ENCODE results near the gene NXPE3.

The NXPE3 gene

DNA sequence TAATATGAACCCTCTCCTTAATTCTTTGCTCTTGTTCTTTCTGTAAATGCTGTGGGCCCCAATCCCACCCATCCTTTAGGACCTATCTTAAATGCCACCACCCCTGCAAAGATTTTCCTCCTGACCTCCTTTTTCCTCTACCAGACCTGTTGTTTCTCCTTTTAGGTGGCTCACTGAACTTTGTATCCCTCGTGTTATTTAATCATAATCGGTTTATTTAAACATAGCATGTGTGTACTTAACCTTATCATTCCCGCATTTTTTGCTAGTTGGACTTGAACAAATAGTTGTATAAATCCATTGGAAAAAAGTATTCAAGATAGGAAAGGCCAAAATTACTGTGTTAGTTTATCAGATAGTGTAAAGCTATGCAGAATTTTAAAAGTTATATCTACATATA lies 69.3 kb downstream of the NXPE3 start:
- no peak overlapping the region for H3K4me3 ChIP-seq (ENCODE audit: low read length)
- no peak for DNase-seq (ENCODE audit: low read depth, low spot score)

DNA sequence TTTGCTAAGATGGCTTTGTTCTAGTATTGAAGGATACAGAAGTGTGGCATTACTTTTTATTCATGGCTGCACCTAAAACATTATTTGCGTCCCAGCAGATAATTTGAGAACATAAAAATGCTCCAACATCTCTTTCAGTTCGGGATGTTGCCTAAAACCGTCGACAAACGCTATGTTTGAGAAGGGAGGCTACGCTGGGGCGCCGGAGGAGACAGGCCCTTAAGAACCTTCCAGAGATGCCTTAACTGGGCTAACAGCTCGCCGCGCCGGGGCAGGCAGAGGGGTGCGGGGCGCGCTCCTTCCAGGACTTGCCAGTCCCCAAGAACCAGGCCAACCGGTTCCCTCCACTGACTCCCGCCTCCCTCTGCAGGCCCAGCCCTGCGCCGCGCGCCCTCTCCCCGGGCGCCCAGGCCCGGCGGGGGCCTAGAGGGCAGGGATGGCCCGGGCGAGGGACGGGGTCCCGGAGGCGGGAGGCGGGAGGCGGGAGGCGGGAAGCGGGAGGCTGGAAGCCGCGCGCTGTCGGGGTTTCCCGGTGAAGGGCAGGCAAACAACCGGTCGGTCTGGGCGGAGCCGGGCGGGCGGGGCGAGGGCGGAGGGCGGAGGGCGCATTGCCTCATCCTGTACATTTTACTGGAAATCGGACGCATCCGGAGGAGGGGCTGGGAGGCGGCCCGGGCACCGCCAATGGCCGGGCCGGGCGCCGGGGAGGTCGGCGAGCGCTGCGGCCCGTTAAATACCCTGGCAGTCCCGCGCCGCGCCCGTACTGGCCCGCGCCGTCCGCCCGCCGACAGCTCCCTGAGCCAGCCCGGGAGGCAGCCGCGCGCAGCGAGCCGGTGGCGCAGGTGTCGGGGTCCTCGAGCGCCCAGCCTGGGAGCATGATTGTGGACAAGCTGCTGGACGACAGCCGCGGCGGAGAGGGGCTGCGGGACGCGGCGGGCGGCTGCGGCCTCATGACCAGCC lies 70.0 kb downstream of the NXPE3 start, which contains the start of gene NFKBIZ:
Gene NFKBIZ (plus strand): TSS at position 761 of the 960 bp plus-strand sequence. CDS start 115 bp downstream, at position 876.
- DNase-seq (ENCODE audit: low read depth, low spot score) = no peak
- peak within 1 kb of the TSS; percentile 32 for H3K4me3 ChIP-seq (ENCODE audit: low read length)

DNA sequence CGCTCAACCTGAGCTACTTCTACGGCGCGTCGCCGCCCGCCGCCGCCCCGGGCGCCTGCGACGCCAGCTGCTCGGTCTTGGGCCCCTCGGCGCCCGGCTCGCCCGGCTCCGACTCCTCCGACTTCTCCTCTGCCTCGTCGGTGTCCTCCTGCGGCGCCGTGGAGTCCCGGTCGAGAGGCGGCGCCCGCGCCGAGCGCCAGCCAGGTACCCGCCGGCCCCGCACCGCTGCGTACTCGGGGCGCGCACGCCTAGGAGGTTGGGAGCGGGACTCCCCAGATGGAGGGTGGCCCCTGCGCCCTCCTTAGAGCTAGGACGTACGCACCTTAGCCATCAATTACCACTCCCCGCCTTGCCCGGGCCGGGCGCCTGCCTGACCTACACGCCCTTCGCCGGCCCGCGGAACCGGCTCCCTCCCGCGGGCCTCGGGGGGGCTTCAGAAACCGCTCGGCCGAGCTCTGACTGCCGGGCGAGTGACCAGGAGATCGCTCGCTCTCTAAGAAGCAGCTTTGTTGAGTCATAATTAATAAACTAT lies 70.8 kb downstream of the NXPE3 start:
- peak overlapping the region; percentile 32 for H3K4me3 ChIP-seq (ENCODE audit: low read length)
- DNase-seq (ENCODE audit: low read depth, low spot score) = no peak

DNA sequence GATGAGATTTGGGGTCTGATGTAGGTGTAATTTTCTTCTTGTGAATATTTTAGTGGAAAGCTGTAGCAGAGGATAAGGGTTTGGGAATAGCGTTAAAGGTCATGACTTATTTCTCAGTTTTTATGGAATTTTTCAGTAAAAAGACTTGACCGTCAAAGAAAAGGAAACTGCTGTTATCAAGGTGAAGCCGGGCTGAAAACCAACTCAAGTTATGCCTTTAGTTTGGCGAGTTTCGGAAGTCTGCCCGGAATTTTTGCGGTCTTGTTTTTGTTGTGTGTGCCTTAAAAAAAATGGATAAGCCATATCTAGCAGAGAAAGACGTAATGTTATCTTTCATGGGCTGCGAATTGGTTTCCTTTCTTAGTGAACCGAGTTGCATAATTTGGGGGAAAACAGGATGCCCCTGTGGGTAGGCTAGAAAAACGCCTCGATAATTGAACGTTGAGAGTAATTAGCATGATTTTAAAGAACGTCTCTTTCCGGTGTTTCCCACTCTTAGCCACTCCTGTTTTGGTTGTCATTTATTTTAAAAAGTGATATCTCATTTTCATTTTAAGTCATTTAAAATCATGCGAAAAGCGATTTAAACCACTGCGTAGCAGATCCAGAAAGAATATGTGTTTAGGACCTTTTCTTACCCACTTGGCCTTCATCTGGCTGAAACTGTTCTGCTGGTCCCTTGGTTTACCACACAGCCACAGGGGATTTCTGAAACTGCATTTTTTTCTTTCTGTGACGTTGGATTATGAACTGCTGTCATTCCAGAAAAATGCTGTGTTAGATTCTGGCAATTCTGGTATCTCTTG lies 71.4 kb downstream of the NXPE3 start:
- H3K4me3 ChIP-seq (ENCODE audit: low read length) = peak overlapping the region; percentile 32
- DNase-seq (ENCODE audit: low read depth, low spot score) = peak; percentile 8

DNA sequence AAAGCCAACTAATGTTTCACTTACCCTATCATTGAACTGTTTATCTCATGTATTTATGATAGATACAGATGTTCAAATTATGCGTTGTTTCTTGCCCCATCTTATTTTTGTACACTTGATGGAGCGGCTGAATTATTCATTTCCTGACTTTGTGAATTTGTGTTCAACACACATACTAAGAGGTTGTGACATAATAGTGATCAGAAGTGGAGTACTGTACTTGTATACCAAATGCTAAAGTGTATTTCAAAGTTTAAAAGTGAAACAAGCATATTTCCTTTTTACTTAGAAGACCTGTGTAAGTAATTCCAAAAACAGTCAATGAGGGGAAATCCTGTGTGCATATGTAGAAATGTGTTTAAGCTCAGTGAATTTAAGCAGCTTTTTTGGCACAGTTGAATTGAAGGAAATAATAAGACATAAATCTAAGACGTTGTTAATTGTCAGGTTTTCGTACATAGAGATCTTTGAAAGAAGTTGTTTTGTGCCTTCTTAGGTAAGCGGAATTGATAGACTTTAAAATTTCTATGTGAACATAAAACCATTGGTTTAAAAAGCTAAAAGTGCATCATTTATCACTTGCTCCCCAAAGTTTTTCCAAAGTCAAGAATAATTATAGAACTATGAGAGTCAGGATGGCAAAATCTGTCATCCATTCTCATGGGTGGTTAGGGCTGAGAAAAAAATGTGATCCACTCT lies 72.2 kb downstream of the NXPE3 start:
- H3K4me3 ChIP-seq (ENCODE audit: low read length) = no peak overlapping the region
- peak; percentile 3 for DNase-seq (ENCODE audit: low read depth, low spot score)

DNA sequence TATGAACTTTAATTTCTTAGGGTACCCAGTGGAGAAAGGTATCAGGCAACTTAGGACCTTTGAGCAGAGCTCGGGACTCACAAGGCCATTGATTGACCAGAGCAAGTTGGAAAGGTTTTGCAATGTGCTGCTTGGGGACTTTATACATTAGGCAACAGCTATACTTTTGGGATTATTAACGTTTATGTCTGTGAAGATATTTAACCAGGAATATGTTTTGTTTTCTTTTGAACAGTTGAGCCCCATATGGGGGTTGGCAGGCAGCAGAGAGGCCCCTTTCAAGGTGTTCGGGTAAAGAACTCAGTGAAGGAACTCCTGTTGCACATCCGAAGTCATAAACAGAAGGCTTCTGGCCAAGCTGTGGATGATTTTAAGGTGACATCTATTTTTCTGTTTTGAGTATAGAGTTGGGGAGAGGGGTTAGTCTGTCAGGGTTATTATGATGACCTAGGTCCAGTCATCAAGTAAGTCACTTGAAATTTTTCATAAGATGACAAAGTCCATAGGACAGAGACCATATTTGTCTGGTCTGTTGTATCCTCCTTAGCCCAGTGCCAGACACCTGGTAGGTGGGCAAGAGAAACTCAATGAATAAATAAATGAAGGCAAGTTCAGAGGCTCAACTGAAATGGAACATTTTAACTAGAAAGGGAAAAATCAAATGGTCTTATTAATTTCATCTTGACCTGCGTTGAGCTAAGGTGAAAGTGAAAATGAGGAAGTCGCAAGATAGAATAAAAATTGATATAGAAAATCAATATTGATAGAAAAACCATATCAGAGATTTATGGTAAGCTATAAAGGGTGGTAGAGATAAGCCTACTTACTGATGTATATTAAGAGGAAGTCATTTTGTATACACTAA lies 73.1 kb downstream of the NXPE3 start:
- DNase-seq (ENCODE audit: low read depth, low spot score) = no peak
- H3K4me3 ChIP-seq (ENCODE audit: low read length) = no peak overlapping the region

DNA sequence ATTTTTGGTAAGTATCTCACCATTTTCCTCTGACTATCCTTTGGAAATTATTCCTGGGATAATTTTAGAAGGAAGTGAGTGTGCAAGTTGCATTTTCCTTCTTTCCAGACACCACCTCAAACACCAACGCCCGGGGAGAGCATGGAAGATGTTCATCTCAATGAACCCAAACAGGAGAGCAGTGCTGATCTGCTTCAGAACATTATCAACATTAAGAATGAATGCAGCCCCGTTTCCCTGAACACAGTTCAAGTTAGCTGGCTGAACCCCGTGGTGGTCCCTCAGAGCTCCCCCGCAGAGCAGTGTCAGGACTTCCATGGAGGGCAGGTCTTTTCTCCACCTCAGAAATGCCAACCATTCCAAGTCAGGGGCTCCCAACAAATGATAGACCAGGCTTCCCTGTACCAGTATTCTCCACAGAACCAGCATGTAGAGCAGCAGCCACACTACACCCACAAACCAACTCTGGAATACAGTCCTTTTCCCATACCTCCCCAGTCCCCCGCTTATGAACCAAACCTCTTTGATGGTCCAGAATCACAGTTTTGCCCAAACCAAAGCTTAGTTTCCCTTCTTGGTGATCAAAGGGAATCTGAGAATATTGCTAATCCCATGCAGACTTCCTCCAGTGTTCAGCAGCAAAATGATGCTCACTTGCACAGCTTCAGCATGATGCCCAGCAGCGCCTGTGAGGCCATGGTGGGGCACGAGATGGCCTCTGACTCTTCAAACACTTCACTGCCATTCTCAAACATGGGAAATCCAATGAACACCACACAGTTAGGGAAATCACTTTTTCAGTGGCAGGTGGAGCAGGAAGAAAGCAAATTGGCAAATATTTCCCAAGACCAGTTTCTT lies 74.2 kb downstream of the NXPE3 start:
- no peak for DNase-seq (ENCODE audit: low read depth, low spot score)
- H3K4me3 ChIP-seq (ENCODE audit: low read length) = no peak overlapping the region

DNA sequence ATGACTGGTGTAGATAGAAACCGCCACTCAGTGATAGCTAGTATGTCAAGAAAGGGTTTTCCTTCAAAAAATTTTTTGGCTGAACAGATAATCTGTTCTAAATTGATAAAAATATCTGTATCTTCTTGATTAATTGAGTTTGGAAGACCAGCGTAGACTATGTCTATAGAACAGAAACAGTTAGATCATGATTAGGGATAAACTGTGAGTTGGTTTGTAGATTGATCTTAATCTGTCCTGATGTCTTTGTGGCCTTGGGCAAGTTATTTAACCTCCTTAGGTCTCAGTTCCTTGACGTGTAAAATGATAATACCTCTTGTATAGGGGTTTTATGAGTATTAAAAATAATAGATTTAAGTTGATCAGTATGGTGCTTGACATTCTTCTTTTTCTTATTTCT lies 75.0 kb downstream of the NXPE3 start:
- DNase-seq (ENCODE audit: low read depth, low spot score) = no peak
- H3K4me3 ChIP-seq (ENCODE audit: low read length) = no peak overlapping the region

DNA sequence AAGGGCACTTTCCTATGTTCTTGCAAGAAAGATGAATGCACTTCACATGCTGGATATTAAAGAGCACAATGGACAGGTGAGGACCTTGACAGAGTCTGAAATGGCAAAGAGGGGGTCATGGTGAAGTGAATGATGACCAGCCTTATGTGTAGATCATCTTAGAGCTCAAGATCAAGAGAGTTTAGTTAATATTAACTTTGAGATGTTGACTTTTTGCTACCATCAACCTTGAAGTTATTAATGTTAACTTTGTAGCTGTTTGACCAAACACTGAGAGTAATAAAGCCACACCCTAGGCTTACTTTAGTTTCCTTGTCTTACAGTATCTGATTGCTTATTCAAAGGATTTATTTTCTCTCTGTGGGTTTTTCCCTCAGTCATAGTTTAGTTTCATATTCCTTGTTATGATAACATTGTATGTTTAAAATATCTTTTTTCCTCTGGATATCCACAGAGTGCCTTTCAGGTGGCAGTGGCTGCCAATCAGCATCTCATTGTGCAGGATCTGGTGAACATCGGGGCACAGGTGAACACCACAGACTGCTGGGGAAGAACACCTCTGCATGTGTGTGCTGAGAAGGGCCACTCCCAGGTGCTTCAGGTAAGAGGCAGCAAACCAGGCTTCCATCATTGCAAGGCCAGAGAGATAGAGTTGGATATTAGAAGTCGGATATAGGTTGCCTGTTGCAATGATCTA lies 75.7 kb downstream of the NXPE3 start:
- H3K4me3 ChIP-seq (ENCODE audit: low read length) = no peak overlapping the region
- no peak for DNase-seq (ENCODE audit: low read depth, low spot score)

DNA sequence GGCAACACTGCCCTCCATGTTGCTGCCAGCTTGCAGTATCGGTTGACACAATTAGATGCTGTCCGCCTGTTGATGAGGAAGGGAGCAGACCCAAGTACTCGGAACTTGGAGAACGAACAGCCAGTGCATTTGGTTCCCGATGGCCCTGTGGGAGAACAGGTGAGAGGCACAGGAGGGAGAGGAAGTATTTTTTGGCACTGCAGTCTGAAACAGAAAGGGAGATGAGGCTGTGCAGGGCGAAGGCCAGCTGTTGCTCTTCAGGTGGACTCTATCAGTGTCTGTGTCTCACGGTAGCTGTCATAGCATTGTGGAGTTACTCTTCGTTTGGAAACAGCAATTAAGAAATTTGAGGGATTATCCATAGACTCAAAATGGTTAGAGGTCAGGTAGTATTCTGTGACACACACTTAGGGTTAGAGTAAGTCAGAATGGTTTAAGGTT lies 78.3 kb downstream of the NXPE3 start:
- DNase-seq (ENCODE audit: low read depth, low spot score) = no peak
- H3K4me3 ChIP-seq (ENCODE audit: low read length) = no peak overlapping the region

DNA sequence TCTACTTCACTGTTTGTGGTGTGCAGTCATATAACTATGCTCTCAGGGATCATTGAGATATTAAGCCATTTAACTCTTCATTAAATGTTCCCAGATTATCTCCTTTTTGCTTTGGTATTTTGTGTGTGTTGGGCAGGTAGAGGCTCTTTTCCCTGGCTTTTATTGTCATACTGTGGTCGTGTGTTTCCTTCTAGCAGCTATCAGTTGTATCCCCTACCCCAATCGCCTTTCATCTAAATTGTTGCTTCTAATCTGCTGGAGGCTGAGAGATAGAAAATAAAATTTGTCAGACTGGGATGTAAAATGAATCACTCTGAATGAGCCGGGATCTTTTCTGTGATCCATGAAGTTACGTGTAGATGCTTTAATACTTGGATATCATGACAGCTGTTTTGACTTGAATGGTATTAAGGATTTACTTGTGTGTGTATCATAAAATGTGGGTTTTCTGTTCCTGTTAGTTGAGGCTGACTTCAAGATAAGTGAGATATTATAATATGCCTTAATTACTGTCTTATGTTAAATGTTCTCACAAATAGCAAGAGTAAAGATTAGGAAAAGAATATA lies 79.5 kb downstream of the NXPE3 start:
- DNase-seq (ENCODE audit: low read depth, low spot score) = no peak
- no peak overlapping the region for H3K4me3 ChIP-seq (ENCODE audit: low read length)

DNA sequence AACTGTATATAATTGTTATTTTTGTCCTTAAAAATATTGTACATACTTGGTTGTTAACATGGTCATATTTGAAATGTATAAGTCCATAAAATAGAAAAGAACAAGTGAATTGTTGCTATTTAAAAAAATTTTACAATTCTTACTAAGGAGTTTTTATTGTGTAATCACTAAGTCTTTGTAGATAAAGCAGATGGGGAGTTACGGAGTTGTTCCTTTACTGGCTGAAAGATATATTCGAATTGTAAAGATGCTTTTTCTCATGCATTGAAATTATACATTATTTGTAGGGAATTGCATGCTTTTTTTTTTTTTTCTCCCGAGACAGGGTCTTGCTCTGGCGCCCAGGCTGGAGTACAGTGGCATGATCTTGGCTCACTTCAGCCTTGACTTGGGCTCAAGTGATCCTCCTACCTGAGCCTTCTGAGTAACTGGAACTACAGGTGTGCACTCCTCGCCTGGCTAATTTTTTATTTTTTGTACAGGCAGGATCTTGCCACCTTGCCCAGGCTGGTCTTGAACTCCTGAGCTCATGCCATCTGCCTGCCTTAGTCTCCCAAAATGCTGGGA lies 81.0 kb downstream of the NXPE3 start:
- H3K4me3 ChIP-seq (ENCODE audit: low read length) = no peak overlapping the region
- no peak for DNase-seq (ENCODE audit: low read depth, low spot score)

DNA sequence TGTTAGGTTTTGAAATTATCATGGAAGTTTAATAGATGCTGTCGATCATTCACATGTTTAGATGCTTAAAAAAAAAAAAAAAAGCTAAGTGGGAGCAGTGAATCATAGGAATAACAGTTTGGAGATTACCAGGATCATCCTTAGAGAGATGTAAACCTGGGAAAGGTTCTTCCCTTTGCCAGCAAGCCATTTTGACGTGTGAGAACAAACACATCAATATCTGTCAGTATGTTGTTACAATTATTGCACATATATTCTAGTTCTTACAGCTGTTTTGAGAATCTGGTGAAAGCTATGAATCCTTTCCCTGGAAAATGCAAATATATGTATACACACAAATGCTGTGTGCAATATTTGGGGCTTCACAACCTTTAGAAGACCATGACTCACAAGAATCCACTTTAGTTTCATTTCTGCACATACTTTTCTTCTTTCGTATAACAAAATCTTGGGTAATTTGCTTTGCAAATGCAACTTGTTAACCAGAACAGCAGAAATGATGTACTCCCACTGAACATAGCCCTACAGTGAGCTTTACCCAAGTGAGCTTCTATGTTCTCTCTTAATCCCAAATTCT lies 82.3 kb downstream of the NXPE3 start:
- H3K4me3 ChIP-seq (ENCODE audit: low read length) = no peak overlapping the region
- DNase-seq (ENCODE audit: low read depth, low spot score) = no peak

DNA sequence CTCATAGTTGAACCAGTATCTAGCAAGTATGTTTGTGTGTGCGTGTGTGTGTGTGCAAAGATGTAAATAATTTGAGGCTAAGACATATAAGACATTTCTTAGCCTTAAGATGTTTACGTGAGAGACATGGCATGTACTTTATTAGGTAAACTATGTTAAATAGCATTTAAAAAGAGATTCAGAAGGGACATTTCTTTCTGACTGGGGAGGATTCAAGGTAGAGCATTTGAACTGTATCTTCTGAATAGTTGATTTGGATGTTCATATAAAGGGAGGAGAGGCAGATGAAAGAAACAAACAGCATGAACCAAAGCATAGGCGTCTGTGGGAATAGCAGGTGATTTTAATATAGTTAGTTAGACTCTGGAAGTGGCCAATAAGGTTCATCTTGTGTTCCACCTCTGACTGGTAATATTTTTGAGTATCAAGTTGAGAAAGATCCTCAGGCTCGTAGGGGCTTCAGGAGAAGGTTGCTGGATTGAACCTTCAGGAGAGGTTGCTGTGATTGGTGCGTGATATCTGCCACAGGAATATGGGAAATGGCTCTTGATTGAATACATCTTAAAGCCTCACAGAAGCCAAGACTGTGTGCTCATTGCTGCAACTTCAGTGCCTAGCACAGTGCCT lies 82.9 kb downstream of the NXPE3 start:
- no peak overlapping the region for H3K4me3 ChIP-seq (ENCODE audit: low read length)
- DNase-seq (ENCODE audit: low read depth, low spot score) = no peak

DNA sequence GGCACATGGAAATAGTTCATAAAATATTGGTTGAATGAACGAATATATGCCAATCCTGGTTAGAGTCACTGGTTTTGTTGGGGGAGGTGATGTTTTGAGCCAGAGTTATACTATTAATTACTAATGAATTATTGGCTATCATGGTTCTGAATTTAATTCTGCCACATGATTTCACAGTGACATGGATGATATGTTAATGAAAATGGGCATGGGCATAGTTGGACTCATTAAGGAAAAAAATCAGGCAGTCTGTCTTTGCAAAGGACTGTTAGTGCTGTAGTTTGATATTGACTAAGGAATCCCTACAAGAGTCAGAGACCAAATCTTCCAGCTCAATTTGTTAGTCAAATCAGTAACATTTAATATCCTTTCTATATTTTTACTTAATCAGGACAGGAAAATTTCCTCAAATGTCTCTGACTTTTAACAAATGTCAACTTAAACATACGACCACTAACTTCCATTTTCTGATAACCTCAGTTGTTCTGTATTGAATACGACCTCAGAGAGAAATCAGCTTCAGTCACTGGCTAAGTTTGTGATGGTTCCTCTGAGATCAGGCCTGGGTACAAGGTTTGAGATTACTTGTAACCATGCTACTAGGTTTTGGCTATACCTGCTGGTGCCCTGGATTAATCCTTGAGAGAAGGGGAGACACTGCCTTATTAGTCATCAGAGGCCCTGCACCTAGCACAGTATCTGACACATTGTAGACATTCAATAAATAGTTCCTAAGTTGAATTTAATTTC lies 83.6 kb downstream of the NXPE3 start:
- no peak for DNase-seq (ENCODE audit: low read depth, low spot score)
- H3K4me3 ChIP-seq (ENCODE audit: low read length) = no peak overlapping the region
